ENCODE data around the gene ELAVL2. TPM values are rescaled to one million over a fixed set of nuclear protein-coding genes. Genes with fewer than 3 reads are reported as not detected.
A peak's percentile ranks its signal among the peaks of the same experiment; 100 is the strongest.

ELAVL2 gene
- total RNA-seq, 1 experiment from 2014 or later, result 16.8 TPM

DNA sequence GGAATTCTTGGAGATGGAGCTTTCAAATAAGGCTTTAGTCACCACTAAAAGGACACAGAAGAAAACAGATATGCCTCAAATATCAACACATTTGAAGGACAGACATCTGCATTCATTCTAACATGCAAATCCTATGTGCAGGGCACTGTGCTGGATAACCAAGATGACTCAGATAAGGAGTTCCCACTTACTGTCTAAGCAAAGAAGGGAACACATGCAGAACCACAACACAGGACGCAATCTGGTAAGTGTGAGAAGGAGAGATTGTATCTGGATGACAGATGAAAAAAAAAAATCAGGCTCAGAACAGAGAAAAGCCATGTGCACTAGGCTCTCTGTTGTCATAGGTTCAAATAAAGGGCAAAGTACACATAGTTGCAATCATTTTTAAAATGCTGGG lies 42.5 kb downstream of the ELAVL2 start:
- no peaks in the 10 kb centered on the region; a peak in 1 of 7 replicates for H3K36me3 Mint-ChIP-seq (ENCODE audit: insufficient read depth in 1 of 3, low read depth in 3 of 3)
- Histone ChIP-seq H3K9me3 (ENCODE audit: control insufficient read depth, low read depth, low read length) (no peaks in the 10 kb centered on the region), H3T11ph (ENCODE audit: low read length) (no peak overlapping the region), H4K91ac (ENCODE audit: insufficient read length, low read depth, low read length) (no peak overlapping the region), H2BK120ac (ENCODE audit: low read depth, low read length, poor library complexity, severe bottlenecking) (no peak overlapping the region), H3K9ac (ENCODE audit: extremely low read depth, insufficient read length, low read length) (no peak overlapping the region), H3K18ac (ENCODE audit: insufficient read length, low read depth, low read length) (no peak overlapping the region), H3K27ac (ENCODE audit: insufficient read length, low read depth, low read length) (no peak overlapping the region), H2BK5ac (ENCODE audit: insufficient read length, low read length) (no peak overlapping the region), H3K23me2 (ENCODE audit: insufficient read length, low read depth, low read length, poor library complexity, severe bottlenecking) (no peaks in the 10 kb centered on the region), H3K23ac (ENCODE audit: insufficient read length, low read depth, low read length) (no peak overlapping the region), H3K4me2 (ENCODE audit: insufficient read depth, insufficient read length, low read length) (no peak overlapping the region), H3K4ac (ENCODE audit: low read depth, low read length) (no peak overlapping the region), H3K4me1 (ENCODE audit: insufficient read depth, low read length) (peaks cover 8% of the 10 kb centered on the region; the same call in 1 of the 2 replicates), H2AFZ (ENCODE audit: low read length) (no peak overlapping the region), H4K5ac (ENCODE audit: insufficient read length, low read depth, low read length) (no peak overlapping the region), H3K79me1 (ENCODE audit: insufficient read depth, low read depth, low read length, poor library complexity, severe bottlenecking) (no peaks in the 10 kb centered on the region), H3K79me2 (ENCODE audit: insufficient read depth, low read length) (peaks cover 42% of the 10 kb centered on the region; the same call in 1 of the 2 replicates), H2BK12ac (ENCODE audit: insufficient read length, low read depth, low read length) (no peak overlapping the region), H2BK15ac (ENCODE audit: low read depth, low read length) (no peak overlapping the region), H4K8ac (replicated peaks; ENCODE audit: insufficient read length, low read depth, low read length) (no peak overlapping the region), H2AK5ac (ENCODE audit: insufficient read length, low read length) (no peak overlapping the region), H2BK20ac (ENCODE audit: low read depth, low read length, poor library complexity, severe bottlenecking) (no peak overlapping the region), H3K27me3 (ENCODE audit: insufficient read depth, low read length) (no peaks in the 10 kb centered on the region), H3K14ac (ENCODE audit: insufficient read depth, low read length) (no peak overlapping the region), H4K20me1 (ENCODE audit: control insufficient read depth, insufficient read depth, insufficient read length) (no peaks in the 10 kb centered on the region), H3K56ac (ENCODE audit: insufficient read length, low read depth, low read length) (no peak overlapping the region)
- peak overlapping the region in 1 of 3 experiments; percentile 5; a peak in 2 of 7 replicates for H3K27ac Mint-ChIP-seq
- H3K4me3 Mint-ChIP-seq, result no peak overlapping the region
- TF ChIP-seq, protein P1, sequence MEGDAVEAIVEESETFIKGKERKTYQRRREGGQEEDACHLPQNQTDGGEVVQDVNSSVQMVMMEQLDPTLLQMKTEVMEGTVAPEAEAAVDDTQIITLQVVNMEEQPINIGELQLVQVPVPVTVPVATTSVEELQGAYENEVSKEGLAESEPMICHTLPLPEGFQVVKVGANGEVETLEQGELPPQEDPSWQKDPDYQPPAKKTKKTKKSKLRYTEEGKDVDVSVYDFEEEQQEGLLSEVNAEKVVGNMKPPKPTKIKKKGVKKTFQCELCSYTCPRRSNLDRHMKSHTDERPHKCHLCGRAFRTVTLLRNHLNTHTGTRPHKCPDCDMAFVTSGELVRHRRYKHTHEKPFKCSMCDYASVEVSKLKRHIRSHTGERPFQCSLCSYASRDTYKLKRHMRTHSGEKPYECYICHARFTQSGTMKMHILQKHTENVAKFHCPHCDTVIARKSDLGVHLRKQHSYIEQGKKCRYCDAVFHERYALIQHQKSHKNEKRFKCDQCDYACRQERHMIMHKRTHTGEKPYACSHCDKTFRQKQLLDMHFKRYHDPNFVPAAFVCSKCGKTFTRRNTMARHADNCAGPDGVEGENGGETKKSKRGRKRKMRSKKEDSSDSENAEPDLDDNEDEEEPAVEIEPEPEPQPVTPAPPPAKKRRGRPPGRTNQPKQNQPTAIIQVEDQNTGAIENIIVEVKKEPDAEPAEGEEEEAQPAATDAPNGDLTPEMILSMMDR (conservative IDR thresholded peaks at IDR 0.05), result no peak
- H3K9me3 Mint-ChIP-seq, result no peaks in the 10 kb centered on the region
- no peaks in the 10 kb centered on the region for H3K27me3 Mint-ChIP-seq (ENCODE audit: low read depth)
- DNase-seq, result no peak
- peaks cover 47 to 55% of the 10 kb centered on the region in 2 experiments for H3K4me1 Mint-ChIP-seq
- no CpG with 5 or more reads among the region's 1 CpG for WGBS (ENCODE audit: extremely low coverage, insufficient read length, low lambda C conversion rate)
